A172 (cell line): ENCODE results near the gene SLC12A2. TPM values are rescaled to one million over a fixed set of nuclear protein-coding genes. Genes with fewer than 3 reads are reported as not detected.

Source experiments
- DNase-seq: peaks from one replicate; pipeline ENCODE4 v3.0.0-alpha.2; 2015; ENCODE audit warnings: low spot score
- total RNA-seq: library from RNA; depleted of rRNA; stranded (reverse); fragments of >200 nt; shearing (Covaris generic); gene quantifications from 2 replicates; pipeline ENCODE4 v1.2.3, GENCODE V29; 2014

Gene SLC12A2
- total RNA-seq, 1 experiment from 2014 or later: 9.1 TPM

- DNase-seq: no peak
Measured at GRCh38 chr5:128169401-128170017, 85.9 kb downstream of the SLC12A2 start.

GRCh38 chr5:128172102-128172501 lies 88.5 kb downstream of the SLC12A2 start:
- DNase-seq: no peak

GRCh38 chr5:128174951-128175350 lies 91.4 kb downstream of the SLC12A2 start:
- peak; percentile 13 for DNase-seq

GRCh38 chr5:128192368-128192767 lies 108.8 kb downstream of the SLC12A2 start:
- no peak for DNase-seq

GRCh38 chr5:128193665-128194390 lies 110.3 kb downstream of the SLC12A2 start:
- no peak for DNase-seq

- DNase-seq: no peak
Measured at GRCh38 chr5:128195316-128195715, 111.8 kb downstream of the SLC12A2 start.

GRCh38 chr5:128196080-128196479 lies 112.5 kb downstream of the SLC12A2 start:
- DNase-seq: no peak

- DNase-seq: no peak
Measured at GRCh38 chr5:128196791-128197190, 113.2 kb downstream of the SLC12A2 start.

- no peak for DNase-seq
Measured at GRCh38 chr5:128197896-128198522, 114.4 kb downstream of the SLC12A2 start.

- DNase-seq: peak; percentile 93
Measured at GRCh38 chr5:128199104-128199503, 115.5 kb downstream of the SLC12A2 start.

- no peak for DNase-seq
Measured at GRCh38 chr5:128199611-128200010, 116.0 kb downstream of the SLC12A2 start.

- DNase-seq: peak; percentile 61
Measured at GRCh38 chr5:128201065-128201926, 117.7 kb downstream of the SLC12A2 start.

- DNase-seq: no peak
Measured at GRCh38 chr5:128202320-128202719, 118.8 kb downstream of the SLC12A2 start.

- DNase-seq: no peak
Measured at GRCh38 chr5:128208436-128208835, 124.9 kb downstream of the SLC12A2 start.

- no peak for DNase-seq
Measured at GRCh38 chr5:128212191-128212806, 128.7 kb downstream of the SLC12A2 start.

GRCh38 chr5:128213340-128213739 lies 129.8 kb downstream of the SLC12A2 start:
- DNase-seq: peak; percentile 62

GRCh38 chr5:128213833-128214232 lies 130.3 kb downstream of the SLC12A2 start:
- DNase-seq: no peak

GRCh38 chr5:128216285-128216684 lies 132.7 kb downstream of the SLC12A2 start:
- DNase-seq: no peak

GRCh38 chr5:128216860-128217531 lies 133.4 kb downstream of the SLC12A2 start:
- peak; percentile 94 for DNase-seq

GRCh38 chr5:128220841-128221240 lies 137.3 kb downstream of the SLC12A2 start:
- DNase-seq: no peak

- no peak for DNase-seq
Measured at GRCh38 chr5:128224336-128224735, 140.8 kb downstream of the SLC12A2 start.
